ENCODE results near the gene NPAS2.

Gene NPAS2

DNA sequence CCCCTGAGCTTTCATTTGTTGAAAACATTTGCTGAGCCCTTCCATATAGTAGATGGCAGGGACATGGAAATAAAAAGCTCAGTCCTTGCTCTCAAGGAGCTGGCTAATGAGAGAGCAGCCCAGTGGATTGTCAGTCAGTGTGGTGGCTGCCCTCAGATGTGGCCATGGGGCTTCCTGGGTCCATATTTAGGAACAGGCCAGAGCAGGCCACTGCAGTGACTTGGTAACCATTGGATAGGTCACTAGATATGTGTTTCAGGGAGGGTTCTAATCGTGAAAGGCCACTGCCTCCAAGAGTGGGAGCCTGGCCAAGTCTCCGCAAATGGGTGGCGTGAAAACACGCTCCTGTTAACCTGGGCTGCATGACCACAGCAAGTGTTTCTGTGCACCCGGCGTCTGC is 37.4 kb downstream of the NPAS2 start:
- Histone ChIP-seq H3K36me3 (ENCODE audit: control insufficient read depth, insufficient read depth, low read length) (no peaks in the 10 kb centered on the region), H3K9ac (ENCODE audit: low read length) (no peak overlapping the region), H3K4me1 (ENCODE audit: control insufficient read depth, insufficient read depth, low read length) (no peaks in the 10 kb centered on the region), H3K27ac (ENCODE audit: low read depth, low read length) (no peak overlapping the region), H3K9me3 (ENCODE audit: control insufficient read depth, insufficient read depth, low read depth, low read length) (no peaks in the 10 kb centered on the region), H3K27me3 (ENCODE audit: control insufficient read depth, insufficient read depth, low read length) (no peaks in the 10 kb centered on the region), H3K4me3 (ENCODE audit: low read depth, low read length) (no peak overlapping the region)

DNA sequence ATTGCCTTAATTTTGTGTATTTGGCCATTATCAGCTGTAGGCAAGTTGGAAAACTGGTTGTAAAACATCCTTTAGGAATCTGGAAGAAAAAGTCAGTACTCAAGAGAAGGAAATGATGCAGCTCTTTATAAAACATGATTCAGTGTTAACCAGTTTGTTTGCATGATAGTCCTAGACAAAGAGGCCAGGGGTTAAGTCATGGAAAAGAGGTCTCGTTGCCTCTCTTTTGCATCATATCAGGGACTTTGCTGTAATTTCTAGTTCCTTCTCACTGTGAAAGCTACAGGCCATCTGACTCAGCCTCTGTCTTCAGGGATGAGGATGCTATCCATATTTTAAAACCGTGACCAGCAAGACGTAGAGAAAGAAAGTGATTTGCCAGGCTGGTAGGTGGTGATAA is 38.0 kb downstream of the NPAS2 start:
- Histone ChIP-seq H3K36me3 (ENCODE audit: control insufficient read depth, insufficient read depth, low read length) (no peaks in the 10 kb centered on the region), H3K9me3 (ENCODE audit: control insufficient read depth, insufficient read depth, low read depth, low read length) (no peaks in the 10 kb centered on the region), H3K9ac (ENCODE audit: low read length) (no peak overlapping the region), H3K4me3 (ENCODE audit: low read depth, low read length) (no peak overlapping the region), H3K27ac (ENCODE audit: low read depth, low read length) (no peak overlapping the region), H3K27me3 (ENCODE audit: control insufficient read depth, insufficient read depth, low read length) (no peaks in the 10 kb centered on the region), H3K4me1 (ENCODE audit: control insufficient read depth, insufficient read depth, low read length) (no peaks in the 10 kb centered on the region)

DNA sequence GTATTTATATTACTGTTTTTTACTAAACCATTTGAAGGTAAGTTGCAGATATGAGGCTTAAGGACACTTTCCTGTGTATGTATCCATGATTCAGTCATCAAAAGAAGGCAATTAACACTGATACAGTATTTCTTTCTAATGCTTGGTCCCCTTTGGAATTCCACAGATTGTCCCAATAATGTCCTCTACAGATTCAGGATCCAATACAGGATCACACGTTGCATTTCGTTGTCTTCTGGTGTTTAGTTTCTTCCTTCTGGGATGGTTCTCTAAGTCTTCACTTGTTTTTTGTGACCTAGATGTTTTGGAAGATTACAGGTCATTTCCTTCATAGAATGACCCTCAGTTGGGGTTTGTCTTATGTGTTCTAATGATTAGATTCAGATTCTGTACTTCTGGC is 40.0 kb downstream of the NPAS2 start:
- H3K36me3 ChIP-seq (ENCODE audit: control insufficient read depth, insufficient read depth, low read length), result no peaks in the 10 kb centered on the region

DNA sequence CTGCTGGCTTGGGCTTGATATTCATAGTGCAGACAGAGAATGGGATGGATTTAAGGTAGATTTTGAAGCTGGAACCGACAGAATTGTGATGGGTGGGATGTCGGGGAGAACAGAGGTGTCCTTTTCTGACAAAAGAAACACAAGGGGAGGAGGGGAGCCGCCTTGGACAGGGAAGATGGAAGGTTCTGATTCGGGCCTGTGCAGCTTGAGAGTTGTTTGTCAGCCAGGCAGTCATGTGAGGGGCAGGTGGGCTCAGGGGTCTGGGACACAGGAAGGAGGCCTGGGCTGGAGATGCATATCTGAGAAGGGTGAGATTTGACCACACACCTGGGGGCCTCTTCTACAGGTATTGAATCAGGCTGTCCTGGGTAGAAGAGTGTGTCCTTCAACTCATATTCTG is 41.4 kb downstream of the NPAS2 start:
- Histone ChIP-seq H3K9me3 (ENCODE audit: control insufficient read depth, insufficient read depth, low read depth, low read length) (no peaks in the 10 kb centered on the region), H3K4me3 (ENCODE audit: low read depth, low read length) (no peak overlapping the region), H3K4me1 (ENCODE audit: control insufficient read depth, insufficient read depth, low read length) (no peaks in the 10 kb centered on the region), H3K27me3 (ENCODE audit: control insufficient read depth, insufficient read depth, low read length) (no peaks in the 10 kb centered on the region), H3K36me3 (ENCODE audit: control insufficient read depth, insufficient read depth, low read length) (no peaks in the 10 kb centered on the region), H3K9ac (ENCODE audit: low read length) (no peak overlapping the region), H3K27ac (ENCODE audit: low read depth, low read length) (no peak overlapping the region)

More for the DNA sequence above, 40.0 kb downstream of the NPAS2 start:
- H3K9me3 ChIP-seq (ENCODE audit: control insufficient read depth, insufficient read depth, low read depth, low read length), result no peaks in the 10 kb centered on the region
- H3K27me3 ChIP-seq (ENCODE audit: control insufficient read depth, insufficient read depth, low read length), result no peaks in the 10 kb centered on the region
- no peak overlapping the region for H3K9ac ChIP-seq (ENCODE audit: low read length)
- H3K4me1 ChIP-seq (ENCODE audit: control insufficient read depth, insufficient read depth, low read length), result no peaks in the 10 kb centered on the region
- no peak overlapping the region for H3K27ac ChIP-seq (ENCODE audit: low read depth, low read length)
- no peak overlapping the region for H3K4me3 ChIP-seq (ENCODE audit: low read depth, low read length)

DNA sequence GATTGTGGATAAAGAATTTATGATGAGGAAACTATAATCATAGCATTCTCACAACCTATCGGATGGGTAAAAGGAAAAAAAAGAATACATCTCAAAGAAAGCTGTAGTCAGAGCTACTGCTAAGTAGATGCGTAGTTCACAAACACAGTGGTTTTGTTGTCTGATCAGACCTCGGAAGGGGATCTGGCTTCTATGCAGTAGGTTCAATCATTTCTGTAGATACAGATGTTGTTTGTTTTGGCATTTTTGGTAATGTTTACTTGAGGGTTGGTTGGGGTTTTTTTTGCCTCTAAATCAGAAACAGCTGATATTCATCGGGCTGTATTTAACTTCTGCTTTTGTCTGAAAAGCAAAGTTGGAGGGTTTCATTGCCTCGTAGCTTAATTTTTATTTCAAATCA is 42.1 kb downstream of the NPAS2 start:
- no peaks in the 10 kb centered on the region for H3K9me3 ChIP-seq (ENCODE audit: control insufficient read depth, insufficient read depth, low read depth, low read length)
- H3K27me3 ChIP-seq (ENCODE audit: control insufficient read depth, insufficient read depth, low read length), result no peaks in the 10 kb centered on the region
- no peak overlapping the region for H3K27ac ChIP-seq (ENCODE audit: low read depth, low read length)
- H3K9ac ChIP-seq (ENCODE audit: low read length), result no peak overlapping the region
- H3K36me3 ChIP-seq (ENCODE audit: control insufficient read depth, insufficient read depth, low read length), result no peaks in the 10 kb centered on the region
- H3K4me1 ChIP-seq (ENCODE audit: control insufficient read depth, insufficient read depth, low read length), result no peaks in the 10 kb centered on the region
- no peak overlapping the region for H3K4me3 ChIP-seq (ENCODE audit: low read depth, low read length)

DNA sequence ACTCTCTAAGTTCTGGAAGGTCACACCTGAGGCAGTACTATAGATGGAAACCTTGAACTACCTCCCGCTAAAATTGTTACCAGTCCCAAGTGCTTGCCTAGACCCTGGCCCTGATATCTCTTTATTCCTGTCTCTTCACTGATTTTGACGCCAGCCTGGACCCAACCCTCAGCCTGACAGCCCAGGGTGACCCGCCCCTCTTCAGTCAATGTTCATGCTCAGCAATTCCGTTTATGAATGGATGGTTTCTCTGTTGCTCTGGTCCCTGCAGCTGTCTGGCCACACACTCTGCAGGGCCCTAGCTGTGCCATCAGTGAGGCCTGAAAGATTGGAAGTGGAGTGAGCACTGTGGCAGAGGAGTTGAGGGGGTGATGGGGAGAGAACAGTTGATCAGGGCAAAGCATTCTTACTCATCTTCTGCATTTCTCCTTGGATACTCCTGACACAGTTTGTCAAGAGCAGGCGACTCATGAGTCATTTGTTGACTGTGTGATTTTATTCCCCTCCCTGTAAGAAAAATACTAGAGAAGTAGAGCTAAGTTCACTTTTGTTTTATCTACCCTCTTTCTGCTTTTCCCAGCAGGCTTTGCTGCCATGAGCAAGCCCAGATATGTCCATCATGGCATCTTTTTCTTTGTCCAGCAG is 46.0 kb downstream of the NPAS2 start:
- H3K9ac ChIP-seq (ENCODE audit: low read length), result no peak overlapping the region

DNA sequence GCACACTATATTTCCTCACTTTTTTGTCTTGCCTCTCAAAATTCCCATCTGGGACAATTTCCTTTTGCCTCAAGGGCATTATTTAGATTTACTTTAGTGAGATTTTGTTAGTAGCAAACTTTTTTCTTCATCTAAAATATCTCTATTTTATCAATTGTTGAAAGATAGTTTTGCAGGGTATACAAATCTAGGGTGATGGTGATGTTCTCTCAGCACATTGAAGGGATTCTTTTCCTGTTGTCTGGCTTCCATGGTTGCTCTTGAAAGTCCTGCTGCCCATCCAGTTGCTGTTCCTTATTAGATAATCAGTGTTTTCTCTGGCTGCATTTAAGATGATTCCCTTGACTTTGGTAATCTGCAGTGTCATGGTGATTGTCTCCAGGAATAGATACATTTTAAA is 48.1 kb downstream of the NPAS2 start:
- Histone ChIP-seq H3K9me3 (ENCODE audit: control insufficient read depth, insufficient read depth, low read depth, low read length) (no peaks in the 10 kb centered on the region; the same call in 1 of the 2 replicates), H3K27ac (ENCODE audit: low read depth, low read length) (no peak overlapping the region), H3K27me3 (ENCODE audit: control insufficient read depth, insufficient read depth, low read length) (no peaks in the 10 kb centered on the region)

More for the DNA sequence above, 46.0 kb downstream of the NPAS2 start:
- Histone ChIP-seq H3K9me3 (ENCODE audit: control insufficient read depth, insufficient read depth, low read depth, low read length) (no peaks in the 10 kb centered on the region; the same call in 1 of the 2 replicates), H3K36me3 (ENCODE audit: control insufficient read depth, insufficient read depth, low read length) (no peaks in the 10 kb centered on the region), H3K4me1 (ENCODE audit: control insufficient read depth, insufficient read depth, low read length) (no peaks in the 10 kb centered on the region), H3K4me3 (ENCODE audit: low read depth, low read length) (no peak overlapping the region), H3K27ac (ENCODE audit: low read depth, low read length) (no peak overlapping the region), H3K27me3 (ENCODE audit: control insufficient read depth, insufficient read depth, low read length) (no peaks in the 10 kb centered on the region)

DNA sequence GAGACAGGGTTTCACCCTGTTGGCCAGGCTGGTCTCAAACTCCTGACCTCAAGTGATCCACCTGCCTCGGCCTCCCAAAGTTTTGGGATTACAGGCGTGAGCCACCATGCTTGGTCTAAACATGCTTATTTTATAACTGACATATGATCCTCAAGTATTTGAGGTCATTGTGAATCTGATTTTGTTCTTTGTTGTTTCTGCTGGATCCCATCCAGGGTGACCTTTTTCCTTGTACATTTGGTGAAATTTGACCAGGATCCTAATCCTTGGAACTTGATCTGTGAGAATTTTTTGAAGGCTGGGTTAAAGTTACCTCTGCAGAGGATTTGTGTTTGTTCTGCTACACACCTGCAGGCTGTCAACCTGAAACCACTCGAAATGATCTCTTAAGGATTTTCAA is 49.2 kb downstream of the NPAS2 start:
- no peak overlapping the region for H3K4me3 ChIP-seq (ENCODE audit: low read depth, low read length)
- no peaks in the 10 kb centered on the region; the same call in 1 of the 2 replicates for H3K9me3 ChIP-seq (ENCODE audit: control insufficient read depth, insufficient read depth, low read depth, low read length)
- no peaks in the 10 kb centered on the region for H3K4me1 ChIP-seq (ENCODE audit: control insufficient read depth, insufficient read depth, low read length)
- H3K9ac ChIP-seq (ENCODE audit: low read length), result no peak overlapping the region
- H3K36me3 ChIP-seq (ENCODE audit: control insufficient read depth, insufficient read depth, low read length), result no peaks in the 10 kb centered on the region
- H3K27ac ChIP-seq (ENCODE audit: low read depth, low read length), result no peak overlapping the region
- no peaks in the 10 kb centered on the region for H3K27me3 ChIP-seq (ENCODE audit: control insufficient read depth, insufficient read depth, low read length)

More for the DNA sequence above, 48.1 kb downstream of the NPAS2 start:
- Histone ChIP-seq H3K36me3 (ENCODE audit: control insufficient read depth, insufficient read depth, low read length) (no peaks in the 10 kb centered on the region), H3K9ac (ENCODE audit: low read length) (no peak overlapping the region), H3K4me3 (ENCODE audit: low read depth, low read length) (no peak overlapping the region), H3K4me1 (ENCODE audit: control insufficient read depth, insufficient read depth, low read length) (no peaks in the 10 kb centered on the region)

DNA sequence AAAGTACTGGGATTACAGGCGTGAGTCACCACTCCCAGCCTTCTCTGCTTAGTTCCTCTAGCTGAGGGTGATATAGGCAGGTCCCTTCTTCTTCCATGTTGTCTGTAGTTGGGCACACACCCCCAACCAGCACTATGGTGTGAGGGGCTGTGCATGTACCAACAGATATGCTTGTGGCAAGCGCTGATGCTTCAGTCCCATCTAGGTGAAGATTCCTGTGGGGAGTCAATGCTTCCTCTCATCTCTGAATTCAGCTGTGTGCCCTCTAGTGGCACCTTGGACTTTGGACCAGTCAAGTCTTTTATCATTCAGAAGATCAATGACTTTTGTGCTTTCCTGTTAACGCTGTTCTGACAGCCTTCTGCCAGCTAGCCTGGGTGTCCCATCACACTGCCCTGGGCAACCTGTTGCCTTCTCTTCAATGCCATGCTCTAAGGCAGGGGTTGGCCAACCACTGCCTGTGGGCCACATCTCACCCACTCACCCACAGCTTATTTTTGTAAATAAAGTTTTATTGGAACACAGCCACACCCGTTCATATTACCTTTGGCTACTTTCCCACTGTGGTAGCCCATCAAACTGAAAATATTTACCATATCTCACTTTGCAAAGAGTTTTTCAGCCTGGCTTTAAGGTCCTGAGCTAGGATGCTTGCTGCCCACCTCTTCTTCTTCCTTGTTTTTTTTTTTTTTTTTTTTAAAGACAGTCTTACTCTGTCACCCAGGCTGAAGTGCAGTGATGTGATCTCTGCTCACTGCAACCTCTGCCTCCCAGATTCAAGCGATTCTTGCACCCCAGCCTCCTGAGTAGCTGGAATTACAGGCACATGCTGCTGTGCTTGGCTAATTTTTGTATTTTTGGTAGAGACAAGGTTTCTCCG is 51.0 kb downstream of the NPAS2 start:
- no peak overlapping the region for H3K9ac ChIP-seq (ENCODE audit: low read length)
- no peak overlapping the region for H3K4me3 ChIP-seq (ENCODE audit: low read depth, low read length)
- no peaks in the 10 kb centered on the region for H3K4me1 ChIP-seq (ENCODE audit: control insufficient read depth, insufficient read depth, low read length)
- no peak overlapping the region for H3K27ac ChIP-seq (ENCODE audit: low read depth, low read length)
- no peaks in the 10 kb centered on the region for H3K27me3 ChIP-seq (ENCODE audit: control insufficient read depth, insufficient read depth, low read length)
- no peaks in the 10 kb centered on the region for H3K36me3 ChIP-seq (ENCODE audit: control insufficient read depth, insufficient read depth, low read length)
- no peaks in the 10 kb centered on the region; the same call in 1 of the 2 replicates for H3K9me3 ChIP-seq (ENCODE audit: control insufficient read depth, insufficient read depth, low read depth, low read length)

DNA sequence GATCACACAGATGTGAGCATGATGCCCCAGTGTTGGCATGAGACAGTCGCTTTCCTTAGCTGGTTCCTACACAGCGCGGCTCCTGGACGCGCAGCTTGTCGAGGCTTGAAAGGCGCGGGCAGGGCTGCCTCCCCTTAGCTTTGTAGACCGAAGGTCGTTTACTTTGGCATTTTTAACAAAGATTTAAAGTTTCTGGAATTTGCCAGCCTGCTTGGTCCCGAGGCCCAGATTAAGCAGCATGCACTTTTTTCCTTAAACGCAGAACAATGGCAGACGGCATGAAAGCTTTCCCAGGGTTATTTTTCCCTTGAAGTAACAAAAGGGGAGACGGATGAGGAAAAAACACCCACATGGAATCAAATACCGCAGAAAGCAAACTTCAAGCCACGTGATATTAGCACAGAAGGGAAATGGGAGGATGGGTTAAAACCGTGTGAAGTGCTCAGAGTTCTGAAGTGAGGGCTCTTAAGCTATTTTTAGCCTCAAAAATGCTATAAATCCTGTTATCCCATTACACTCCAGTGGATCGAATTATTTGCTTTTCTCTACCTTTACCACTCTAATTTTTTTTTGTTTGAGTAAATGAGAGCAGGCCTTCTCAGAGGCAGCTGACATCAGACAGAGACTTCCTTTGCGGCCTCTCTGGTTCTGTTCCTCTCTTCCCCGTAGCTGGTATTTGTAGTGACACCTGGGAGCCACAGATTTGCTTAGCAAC is 55.7 kb downstream of the NPAS2 start:
- no peaks in the 10 kb centered on the region for H3K27me3 ChIP-seq (ENCODE audit: control insufficient read depth, insufficient read depth, low read length)
- H3K36me3 ChIP-seq (ENCODE audit: control insufficient read depth, insufficient read depth, low read length), result no peaks in the 10 kb centered on the region
- no peak overlapping the region for H3K9ac ChIP-seq (ENCODE audit: low read length)
- H3K9me3 ChIP-seq (ENCODE audit: control insufficient read depth, insufficient read depth, low read depth, low read length), result no peaks in the 10 kb centered on the region
- no peak overlapping the region for H3K4me3 ChIP-seq (ENCODE audit: low read depth, low read length)
- no peak overlapping the region for H3K27ac ChIP-seq (ENCODE audit: low read depth, low read length)
- no peaks in the 10 kb centered on the region for H3K4me1 ChIP-seq (ENCODE audit: control insufficient read depth, insufficient read depth, low read length)

All from HUES6 (cell line).